ENCODE measurements around the gene WDR88.

DNA sequence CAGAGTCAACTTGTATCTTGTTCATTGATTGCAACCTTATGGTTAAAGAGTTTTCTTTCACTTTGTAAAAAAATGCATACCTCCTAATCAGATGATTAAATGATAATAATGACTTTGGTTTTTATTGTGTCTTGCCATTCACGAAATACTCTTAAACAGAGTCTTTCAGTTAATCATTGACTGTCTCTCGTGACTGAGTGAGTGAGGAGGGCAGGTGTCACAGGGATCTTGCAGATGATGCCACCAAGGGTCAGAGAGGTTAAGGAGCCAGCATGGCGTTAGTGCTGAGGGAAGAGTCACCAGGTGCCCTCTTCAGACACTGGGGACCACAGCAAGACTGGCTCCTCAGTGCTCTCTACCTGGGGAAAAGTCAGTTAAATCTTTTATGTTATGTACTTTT, 42.9 kb upstream of the WDR88 start:
- TF ChIP-seq, protein P1, sequence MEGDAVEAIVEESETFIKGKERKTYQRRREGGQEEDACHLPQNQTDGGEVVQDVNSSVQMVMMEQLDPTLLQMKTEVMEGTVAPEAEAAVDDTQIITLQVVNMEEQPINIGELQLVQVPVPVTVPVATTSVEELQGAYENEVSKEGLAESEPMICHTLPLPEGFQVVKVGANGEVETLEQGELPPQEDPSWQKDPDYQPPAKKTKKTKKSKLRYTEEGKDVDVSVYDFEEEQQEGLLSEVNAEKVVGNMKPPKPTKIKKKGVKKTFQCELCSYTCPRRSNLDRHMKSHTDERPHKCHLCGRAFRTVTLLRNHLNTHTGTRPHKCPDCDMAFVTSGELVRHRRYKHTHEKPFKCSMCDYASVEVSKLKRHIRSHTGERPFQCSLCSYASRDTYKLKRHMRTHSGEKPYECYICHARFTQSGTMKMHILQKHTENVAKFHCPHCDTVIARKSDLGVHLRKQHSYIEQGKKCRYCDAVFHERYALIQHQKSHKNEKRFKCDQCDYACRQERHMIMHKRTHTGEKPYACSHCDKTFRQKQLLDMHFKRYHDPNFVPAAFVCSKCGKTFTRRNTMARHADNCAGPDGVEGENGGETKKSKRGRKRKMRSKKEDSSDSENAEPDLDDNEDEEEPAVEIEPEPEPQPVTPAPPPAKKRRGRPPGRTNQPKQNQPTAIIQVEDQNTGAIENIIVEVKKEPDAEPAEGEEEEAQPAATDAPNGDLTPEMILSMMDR (IDR thresholded peaks at IDR 0.05; ENCODE audit: low read depth, low read length, missing input control) = no peak
- TF ChIP-seq RAD21 (IDR thresholded peaks at IDR 0.05) = no peak
- TF ChIP-seq TAF1 (conservative IDR thresholded peaks at IDR 0.05) = no peak
- TF ChIP-seq REST (IDR thresholded peaks at IDR 0.05) = no peak
- TF ChIP-seq MAX (IDR thresholded peaks at IDR 0.05) = no peak
- no peak for TF ChIP-seq FOXA2 (IDR thresholded peaks at IDR 0.05)
- no peak for TF ChIP-seq EGR1 (IDR thresholded peaks at IDR 0.05; ENCODE audit: low read depth in 2 of 2)
